ENCODE results near the gene ZNF593.

Gene ZNF593

DNA sequence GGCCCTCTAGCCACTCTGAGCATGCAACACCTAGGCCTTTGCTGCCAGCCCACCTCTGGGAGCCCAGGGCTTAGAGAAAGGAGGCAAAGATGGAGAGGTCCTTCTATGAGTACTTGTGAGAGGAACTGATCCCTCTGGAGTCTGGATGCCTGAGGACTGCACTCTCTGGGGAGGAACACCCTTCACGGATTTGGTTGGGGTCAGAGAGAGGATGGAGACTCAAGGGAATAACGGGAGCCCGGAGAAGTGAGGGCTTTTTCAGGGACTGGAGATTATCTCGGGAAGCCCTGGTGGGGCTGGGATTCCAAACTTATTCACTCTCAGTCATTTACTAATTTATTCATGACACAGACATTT lies 532 bp upstream of the ZNF593 start:
- no peak for DNase-seq (ENCODE audit: low spot score)

GRCh38 chr1:26170472-26170821 lies 739 bp downstream of the ZNF593 start:
- DNase-seq (ENCODE audit: low spot score), result no peak

- no peak for DNase-seq (ENCODE audit: low spot score)
Measured at GRCh38 chr1:26171084-26172072, 1.7 kb downstream of the ZNF593 start, which contains the start of gene ZNF593OS. Gene ZNF593OS, minus strand, starts transcription at chr1:26171832. Its CDS starts 171 bp downstream, at chr1:26171661.

DNA sequence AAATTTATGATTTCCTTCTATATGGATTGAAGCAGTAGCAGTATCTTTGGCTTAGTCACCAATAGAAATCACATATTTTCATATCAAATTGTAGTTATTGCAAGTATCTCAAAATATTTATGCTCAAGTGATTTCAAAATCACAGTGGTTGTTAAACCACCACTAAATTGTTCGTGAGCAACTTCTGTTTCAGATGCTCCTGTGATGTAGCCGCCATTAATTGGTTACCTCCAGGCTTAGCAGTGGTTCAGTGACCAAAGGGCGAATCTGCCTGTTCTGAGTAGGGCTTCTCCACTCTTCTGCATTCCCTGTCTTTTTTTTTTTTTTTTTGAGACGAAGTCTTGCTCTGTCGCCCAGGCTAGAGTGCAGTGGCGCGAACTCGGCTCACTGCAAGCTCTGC lies 5.6 kb downstream of the ZNF593 start:
- DNase-seq (ENCODE audit: low spot score), result no peak

GRCh38 chr1:26177182-26177684 lies 7.5 kb downstream of the ZNF593 start, which contains the start of gene CNKSR1:
Gene CNKSR1, plus strand, starts transcription at chr1:26177491. Its CDS starts 57 bp downstream, at chr1:26177548.
- DNase-seq (ENCODE audit: low spot score), result no peak

DNA sequence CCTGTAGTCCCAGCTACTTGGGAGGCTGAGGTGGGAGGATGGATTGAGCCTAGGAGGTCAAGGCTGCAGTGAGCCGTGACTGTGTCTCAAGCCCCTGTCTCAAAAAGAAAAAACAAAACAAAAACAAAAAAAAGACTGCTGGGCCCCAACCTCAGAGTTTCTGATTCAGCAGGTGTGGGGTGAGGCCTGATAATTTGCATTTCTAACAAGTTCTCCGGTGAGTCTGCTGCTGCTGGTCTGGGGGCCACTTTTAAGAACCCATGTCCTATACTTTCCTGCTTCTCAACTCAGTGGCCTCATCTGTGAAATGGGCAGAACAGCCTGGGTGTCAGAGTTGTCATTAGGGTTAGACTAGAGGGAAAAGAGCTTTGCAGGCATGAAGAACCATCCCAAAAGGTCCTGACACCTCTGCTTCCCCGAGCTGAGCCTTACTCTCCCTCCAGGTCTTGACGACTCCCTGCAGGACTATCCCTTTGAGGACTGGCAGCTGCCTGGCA lies 10.3 kb downstream of the ZNF593 start:
- DNase-seq (ENCODE audit: low spot score), result no peak

DNA sequence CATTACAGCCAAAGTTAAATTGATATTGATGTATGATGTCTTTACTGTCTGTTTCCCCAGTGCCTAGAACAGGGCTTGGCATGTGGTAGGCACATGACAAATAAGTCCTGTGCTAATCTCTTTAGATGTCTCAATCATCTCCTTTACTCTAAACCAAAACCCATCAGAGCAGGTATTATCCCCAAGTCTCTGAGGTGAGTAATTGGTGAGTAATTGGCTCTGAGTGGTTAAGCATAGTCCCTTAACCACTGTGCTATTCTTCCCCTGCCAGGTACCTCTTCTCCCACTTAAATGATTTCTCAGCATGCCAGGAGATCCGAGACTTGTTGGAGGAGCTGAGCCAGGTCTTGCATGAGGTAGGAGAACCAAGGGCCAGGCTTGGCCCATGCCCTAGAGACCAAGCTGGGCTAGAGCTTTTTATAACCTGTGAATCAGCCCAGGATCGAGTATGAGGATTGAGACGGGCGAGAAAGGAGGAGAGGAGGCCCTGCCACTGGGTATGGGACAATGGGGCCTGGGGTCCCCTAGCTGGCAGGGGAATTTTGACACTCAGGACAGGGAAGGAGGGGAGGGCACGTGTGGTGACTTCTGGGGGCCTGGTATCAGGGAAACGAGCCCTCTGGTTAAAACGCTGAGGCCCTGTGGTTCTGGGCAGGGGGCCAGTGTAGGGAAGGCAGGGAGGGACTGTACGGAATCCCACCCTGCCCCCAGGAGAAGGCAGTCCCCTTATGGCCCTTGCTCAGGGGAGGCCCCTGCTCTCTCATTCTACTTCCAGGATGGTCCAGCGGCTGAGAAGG lies 12.1 kb downstream of the ZNF593 start:
- no peak for DNase-seq (ENCODE audit: low spot score)

GRCh38 chr1:26182383-26182696 lies 12.6 kb downstream of the ZNF593 start:
- DNase-seq (ENCODE audit: low spot score), result no peak

- DNase-seq (ENCODE audit: low spot score), result no peak
Measured at GRCh38 chr1:26184086-26184485, 14.4 kb downstream of the ZNF593 start.

DNA sequence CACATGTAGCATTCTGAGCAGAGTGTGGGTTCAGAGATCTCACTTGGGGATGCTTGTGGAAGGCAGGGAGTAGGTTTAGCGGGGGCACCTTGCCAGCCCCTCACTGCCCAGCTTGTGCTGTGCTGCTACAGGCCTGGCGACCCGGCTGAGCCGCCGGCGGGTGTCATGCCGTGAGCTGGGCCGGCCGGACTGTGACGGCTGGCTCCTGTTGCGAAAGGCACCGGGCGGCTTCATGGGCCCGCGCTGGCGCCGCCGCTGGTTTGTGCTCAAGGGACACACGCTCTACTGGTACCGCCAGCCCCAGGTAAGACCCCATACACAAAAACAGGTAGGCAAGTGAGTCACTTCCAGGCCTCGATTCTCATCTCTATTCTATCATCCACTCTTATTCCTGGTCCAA lies 15.2 kb downstream of the ZNF593 start:
- DNase-seq (ENCODE audit: low spot score), result no peak

GRCh38 chr1:26187882-26188281 lies 18.2 kb downstream of the ZNF593 start:
- no peak for DNase-seq (ENCODE audit: low spot score)

DNA sequence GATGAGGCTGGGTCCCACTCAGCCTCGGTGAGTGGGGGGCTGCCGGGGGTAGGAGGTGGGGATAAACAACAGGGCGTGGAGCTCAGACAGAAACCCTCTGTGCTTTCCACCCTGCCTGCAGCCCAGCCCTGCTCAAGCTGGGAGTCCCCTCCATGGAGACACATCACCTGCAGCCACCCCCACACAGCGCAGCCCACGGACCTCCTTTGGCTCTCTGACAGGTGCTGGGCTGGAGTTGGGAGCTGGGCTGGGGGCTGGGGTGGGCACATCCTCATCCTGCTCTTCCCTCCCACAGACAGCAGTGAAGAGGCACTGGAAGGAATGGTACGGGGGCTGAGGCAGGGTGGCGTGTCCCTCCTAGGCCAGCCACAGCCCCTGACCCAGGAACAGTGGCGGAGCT lies 18.8 kb downstream of the ZNF593 start:
- DNase-seq (ENCODE audit: low spot score), result no peak

- no peak for DNase-seq (ENCODE audit: low spot score)
Measured at GRCh38 chr1:26189331-26189730, 19.6 kb downstream of the ZNF593 start.

DNA sequence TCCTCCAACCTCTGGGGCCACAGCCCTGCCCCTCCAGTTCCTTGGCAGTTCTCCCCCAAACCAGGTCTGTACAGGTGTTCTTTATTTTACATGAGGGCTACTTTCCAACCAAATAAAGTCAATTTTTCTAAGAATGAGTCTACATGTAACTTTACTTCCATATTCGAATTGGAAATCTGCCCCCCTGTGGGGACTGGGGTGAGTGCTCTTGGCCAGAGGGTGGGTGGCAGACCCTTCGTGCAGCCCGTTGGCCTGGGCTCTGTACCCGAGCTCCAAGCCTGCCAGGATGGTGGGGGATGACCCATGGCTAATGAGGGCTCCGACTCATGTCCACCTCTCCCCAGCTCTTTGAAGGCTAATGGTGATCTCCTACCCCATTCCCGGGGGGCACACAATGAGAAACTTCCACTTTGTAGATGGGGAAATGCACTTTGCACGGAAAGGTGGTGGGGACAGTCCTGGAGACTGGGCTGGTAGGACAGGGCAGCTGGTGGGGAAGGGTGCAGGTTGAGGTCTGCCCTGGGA lies 20.1 kb downstream of the ZNF593 start:
- DNase-seq (ENCODE audit: low spot score), result no peak

DNA sequence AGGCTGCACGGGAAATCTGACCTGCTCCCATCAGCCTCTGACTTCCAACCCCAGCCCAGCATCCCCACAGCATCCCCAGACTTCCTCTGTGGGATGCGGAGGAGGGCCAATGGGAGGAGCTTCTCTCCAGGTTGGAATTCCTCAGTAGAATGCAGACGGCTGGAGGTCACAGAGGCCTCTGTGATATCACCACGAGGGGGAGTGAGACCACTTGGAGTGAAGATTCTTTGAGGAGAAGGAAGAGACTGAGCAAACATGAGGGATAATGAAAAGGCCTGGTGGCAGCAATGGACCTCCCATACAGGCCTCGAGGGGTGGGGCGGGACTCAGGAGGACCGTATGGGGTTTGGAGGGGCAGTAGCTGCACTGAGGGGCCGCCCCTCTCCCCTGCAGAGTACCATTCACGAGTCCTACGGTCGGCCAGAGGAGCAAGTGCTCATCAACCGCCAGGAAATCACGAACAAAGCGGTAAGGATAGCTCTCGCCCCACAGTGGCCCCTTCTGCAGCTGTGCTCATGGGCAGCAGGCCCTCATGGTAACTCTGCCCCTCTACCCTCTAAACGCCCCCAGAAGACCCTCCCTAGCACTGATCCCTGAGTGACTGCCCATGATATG lies 20.8 kb downstream of the ZNF593 start, which contains the start of gene CATSPER4:
Gene CATSPER4, plus strand, starts transcription at position 230 of the 615 bp plus-strand sequence. Its CDS starts 26 bp downstream, at position 256.
- DNase-seq (ENCODE audit: low spot score), result no peak

DNA sequence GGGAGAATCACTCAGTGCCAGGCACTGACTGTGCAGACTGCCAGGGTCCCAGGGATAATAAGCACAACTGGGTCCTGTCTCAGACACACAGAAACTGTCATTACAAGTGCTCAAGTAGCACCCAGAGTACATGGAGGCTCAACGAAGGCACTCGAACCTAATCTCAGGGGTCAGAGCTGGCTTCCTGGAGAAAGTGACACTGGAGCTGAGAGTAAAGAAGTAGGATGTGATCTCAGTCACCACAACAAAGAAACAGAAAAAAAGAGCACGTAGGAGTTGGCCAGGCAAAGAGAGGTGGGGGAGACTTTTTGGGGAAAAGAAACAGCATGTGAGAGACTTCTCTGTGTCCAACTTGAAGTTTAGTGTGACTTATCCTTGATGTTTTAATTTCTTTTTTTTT lies 22.0 kb downstream of the ZNF593 start:
- DNase-seq (ENCODE audit: low spot score), result no peak

DNA sequence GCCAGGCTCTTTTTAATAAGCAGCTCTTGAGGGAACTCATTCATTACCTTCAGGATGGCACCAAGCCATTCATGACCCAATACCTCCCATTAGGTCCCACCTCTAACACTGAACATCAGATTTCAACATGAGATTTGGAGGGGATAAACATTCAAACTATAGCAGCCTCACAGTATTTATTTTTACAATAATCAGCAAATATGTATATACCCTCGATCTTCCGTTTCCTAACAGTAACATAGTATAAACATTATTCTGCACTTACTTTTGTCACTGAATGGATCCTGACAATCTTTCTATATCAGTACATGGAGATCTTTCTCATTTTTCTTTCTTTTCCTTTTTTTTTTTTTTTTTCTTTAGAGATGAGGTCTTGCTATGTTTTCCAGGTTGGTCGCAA lies 26.1 kb downstream of the ZNF593 start:
- no peak for DNase-seq (ENCODE audit: low spot score)

GRCh38 chr1:26197301-26197700 lies 27.6 kb downstream of the ZNF593 start:
- no peak for DNase-seq (ENCODE audit: low spot score)

GRCh38 chr1:26197813-26198212 lies 28.1 kb downstream of the ZNF593 start:
- DNase-seq (ENCODE audit: low spot score), result no peak

DNA sequence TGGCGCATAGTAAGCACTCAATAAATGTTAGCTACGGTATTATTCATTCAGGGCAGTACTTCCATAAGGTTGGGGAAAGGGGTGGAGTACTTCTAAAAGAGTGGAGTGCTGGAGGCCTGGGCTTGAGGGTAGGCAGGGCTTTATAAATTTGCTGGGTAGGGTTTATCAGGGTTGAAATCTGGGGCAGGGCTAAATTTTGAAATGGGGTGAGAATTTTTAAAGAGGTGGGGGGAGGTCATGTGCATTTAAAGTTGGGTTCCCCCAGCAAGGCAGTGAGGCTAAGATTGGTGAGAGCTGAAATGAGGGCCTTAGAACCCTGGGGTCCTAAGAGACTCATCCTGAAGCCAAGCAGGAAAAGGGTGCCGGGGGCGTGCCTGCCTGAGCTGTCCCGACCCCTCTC lies 30.7 kb downstream of the ZNF593 start:
- no peak for DNase-seq (ENCODE audit: low spot score)

DNA sequence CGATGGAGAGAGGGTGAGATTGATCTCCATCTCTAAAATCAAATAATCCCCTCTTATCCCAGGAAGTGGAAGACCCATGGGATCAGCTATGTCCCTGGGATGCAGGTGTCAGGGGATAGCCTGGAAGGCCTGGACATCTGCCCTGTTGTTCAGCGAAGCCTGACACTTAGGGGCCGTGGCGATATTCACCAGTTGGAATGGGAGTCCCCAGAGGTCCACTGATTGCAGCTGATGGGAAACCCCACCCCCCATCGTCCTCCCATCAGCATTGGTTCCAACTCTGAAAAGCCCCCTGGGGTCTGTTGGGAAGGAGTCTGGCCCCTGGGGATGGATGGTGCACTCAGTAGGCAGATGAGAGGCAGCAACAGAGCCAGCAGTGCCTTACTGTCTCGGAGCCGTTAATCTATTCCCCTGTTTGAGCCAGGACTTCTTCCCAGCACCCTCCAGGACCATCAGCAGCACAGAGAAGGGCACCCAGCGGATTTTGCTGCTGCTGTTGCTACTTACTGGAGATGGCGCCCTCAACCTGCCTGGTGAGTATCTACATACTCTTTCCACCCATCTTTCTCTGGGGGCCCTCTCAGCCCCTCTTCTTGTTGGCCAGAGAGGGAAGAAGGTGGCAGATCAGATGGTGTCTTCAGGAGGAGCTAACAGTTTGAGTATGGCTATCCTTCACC lies 34.1 kb downstream of the ZNF593 start:
- no peak for DNase-seq (ENCODE audit: low spot score)

Measured in globus pallidus (tissue), 1 donor.